AG09319 (cell line): ENCODE results near the gene HIPK2.
A peak's percentile ranks its signal among the peaks of the same experiment; 100 is the strongest.

Experiments
- DNase-seq: peaks from one replicate; pipeline ENCODE4 v3.0.0-alpha.2; 2010; ENCODE audit warnings: low read depth; ENCODE audit errors: extremely low read depth
- TF ChIP-seq, protein P1 (sequence below): IDR thresholded peaks from 2 replicates; pipeline ENCODE4 v1.5.1; 2011; ENCODE audit warnings: low read depth, mild to moderate bottlenecking, inconsistent platforms, low read length, moderate library complexity

Gene HIPK2

DNA sequence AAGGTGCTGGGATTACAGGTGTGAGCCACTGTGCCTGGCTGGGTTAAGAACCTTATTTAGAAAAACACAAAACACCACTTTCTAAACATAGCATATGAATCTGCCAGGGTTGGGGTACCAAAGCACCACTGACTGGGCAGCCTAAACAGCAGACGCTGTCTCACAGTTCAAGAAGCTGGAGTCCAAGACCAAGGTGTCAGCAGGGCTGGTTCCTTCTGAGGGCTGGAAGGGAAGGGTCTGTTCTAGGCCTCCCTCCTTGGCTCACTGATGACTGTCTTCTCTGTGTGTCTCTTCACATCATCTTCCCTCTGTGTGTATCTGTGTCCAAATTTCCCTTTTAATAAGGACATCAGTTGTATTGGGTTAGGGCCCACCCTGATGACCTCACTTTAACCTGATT lies 49.6 kb downstream of the HIPK2 start:
- TF ChIP-seq, protein P1, sequence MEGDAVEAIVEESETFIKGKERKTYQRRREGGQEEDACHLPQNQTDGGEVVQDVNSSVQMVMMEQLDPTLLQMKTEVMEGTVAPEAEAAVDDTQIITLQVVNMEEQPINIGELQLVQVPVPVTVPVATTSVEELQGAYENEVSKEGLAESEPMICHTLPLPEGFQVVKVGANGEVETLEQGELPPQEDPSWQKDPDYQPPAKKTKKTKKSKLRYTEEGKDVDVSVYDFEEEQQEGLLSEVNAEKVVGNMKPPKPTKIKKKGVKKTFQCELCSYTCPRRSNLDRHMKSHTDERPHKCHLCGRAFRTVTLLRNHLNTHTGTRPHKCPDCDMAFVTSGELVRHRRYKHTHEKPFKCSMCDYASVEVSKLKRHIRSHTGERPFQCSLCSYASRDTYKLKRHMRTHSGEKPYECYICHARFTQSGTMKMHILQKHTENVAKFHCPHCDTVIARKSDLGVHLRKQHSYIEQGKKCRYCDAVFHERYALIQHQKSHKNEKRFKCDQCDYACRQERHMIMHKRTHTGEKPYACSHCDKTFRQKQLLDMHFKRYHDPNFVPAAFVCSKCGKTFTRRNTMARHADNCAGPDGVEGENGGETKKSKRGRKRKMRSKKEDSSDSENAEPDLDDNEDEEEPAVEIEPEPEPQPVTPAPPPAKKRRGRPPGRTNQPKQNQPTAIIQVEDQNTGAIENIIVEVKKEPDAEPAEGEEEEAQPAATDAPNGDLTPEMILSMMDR = no peak
- DNase-seq = no peak

DNA sequence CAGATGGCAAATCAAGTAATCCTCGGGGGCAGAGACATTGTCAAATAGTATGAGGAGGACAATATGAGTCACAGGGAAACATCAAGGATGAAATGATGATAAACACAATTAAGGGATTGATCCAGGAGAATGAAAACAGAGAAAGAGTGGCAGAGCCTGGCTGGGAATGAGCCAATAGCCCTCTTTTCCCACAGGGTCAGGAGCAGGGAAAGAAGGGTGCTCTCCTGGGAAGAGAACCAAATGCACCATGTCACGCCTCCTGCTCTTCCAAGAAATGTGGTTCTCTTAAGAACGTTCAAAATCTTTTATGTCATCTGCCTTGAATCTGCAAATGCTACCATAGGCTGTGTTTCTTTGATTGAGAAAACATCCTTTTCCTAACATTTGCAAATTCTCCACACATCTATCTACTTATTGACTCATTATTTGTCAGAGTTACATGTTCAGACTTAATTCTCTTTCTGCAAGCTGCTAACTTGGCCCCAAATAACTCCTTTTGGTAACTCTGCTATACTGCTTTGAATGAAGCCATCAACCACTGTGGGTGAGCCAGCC lies 50.6 kb downstream of the HIPK2 start:
- TF ChIP-seq, protein P1 = no peak
- DNase-seq = peak; percentile 66

GRCh38 chr7:139726485-139726869 lies 51.3 kb downstream of the HIPK2 start:
- TF ChIP-seq, protein P1 = no peak
- DNase-seq = no peak

DNA sequence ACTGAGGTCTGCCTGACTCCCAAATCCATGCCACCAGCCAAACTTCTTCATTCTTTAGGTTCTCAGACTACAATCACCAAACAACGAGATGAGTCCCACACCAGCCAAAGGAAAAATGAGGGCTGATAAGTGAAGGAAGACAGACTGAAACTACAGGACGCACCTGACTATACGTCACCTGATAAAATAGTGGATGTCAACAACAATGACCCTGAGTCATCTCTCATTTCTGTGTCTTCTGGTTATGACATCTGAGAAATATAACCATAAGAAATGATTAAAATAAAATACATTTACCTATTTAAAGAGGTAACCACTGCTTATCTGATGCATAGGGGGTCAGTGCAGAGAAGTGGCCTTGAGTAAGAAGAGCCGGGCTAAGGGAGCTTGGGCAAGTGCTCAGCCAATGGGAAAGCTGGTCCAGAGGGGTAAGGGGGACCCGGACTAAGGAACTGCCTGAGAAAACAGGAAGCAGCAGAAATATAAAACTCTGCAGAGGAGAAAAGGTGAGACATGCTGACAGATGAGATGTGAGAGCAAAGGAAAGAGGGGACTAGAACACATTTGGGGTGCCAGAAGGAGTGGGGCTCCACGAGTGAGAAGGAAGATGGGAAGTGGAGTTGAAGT lies 51.8 kb downstream of the HIPK2 start:
- TF ChIP-seq, protein P1 = no peak
- no peak for DNase-seq

- TF ChIP-seq, protein P1 = no peak; the same call in 1 of the 2 replicates
- DNase-seq = peak; percentile 79
Measured at GRCh38 chr7:139725077-139725476, 52.7 kb downstream of the HIPK2 start.

- DNase-seq = no peak
Measured at GRCh38 chr7:139722604-139723003, 55.2 kb downstream of the HIPK2 start.

GRCh38 chr7:139721821-139722220 lies 56.0 kb downstream of the HIPK2 start:
- TF ChIP-seq, protein P1 = no peak

More at GRCh38 chr7:139722604-139723003, 55.2 kb downstream of the HIPK2 start:
- TF ChIP-seq, protein P1 = no peak

More at GRCh38 chr7:139721821-139722220, 56.0 kb downstream of the HIPK2 start:
- DNase-seq = no peak
